Measurements from ENCODE around the gene CCL13.

CCL13 gene

DNA sequence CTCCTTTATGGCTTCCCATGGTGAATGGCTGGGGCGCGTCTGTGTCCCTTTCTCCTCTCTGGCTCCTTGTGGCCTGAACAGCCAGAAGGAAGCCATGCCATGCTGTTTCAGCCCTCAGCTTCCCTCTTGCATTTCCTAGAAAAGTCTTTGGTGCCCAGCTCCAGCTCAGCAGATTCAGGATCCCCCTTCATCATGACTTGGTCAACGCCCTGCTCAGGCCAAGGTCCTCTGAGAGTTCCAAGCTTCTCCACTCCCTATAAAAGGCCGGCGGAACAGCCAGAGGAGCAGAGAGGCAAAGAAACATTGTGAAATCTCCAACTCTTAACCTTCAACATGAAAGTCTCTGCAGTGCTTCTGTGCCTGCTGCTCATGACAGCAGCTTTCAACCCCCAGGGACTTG lies at the start of gene CCL13:
Gene CCL13, plus strand, starts transcription at position 287 of the 400 bp plus-strand sequence. Its CDS starts 47 bp downstream, at position 334.
- no peak for DNase-seq (ENCODE audit: low spot score)
- TF ChIP-seq, protein P1, sequence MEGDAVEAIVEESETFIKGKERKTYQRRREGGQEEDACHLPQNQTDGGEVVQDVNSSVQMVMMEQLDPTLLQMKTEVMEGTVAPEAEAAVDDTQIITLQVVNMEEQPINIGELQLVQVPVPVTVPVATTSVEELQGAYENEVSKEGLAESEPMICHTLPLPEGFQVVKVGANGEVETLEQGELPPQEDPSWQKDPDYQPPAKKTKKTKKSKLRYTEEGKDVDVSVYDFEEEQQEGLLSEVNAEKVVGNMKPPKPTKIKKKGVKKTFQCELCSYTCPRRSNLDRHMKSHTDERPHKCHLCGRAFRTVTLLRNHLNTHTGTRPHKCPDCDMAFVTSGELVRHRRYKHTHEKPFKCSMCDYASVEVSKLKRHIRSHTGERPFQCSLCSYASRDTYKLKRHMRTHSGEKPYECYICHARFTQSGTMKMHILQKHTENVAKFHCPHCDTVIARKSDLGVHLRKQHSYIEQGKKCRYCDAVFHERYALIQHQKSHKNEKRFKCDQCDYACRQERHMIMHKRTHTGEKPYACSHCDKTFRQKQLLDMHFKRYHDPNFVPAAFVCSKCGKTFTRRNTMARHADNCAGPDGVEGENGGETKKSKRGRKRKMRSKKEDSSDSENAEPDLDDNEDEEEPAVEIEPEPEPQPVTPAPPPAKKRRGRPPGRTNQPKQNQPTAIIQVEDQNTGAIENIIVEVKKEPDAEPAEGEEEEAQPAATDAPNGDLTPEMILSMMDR (IDR thresholded peaks at IDR 0.05; ENCODE audit: extremely low read depth, missing control alignments), result no peak

DNA sequence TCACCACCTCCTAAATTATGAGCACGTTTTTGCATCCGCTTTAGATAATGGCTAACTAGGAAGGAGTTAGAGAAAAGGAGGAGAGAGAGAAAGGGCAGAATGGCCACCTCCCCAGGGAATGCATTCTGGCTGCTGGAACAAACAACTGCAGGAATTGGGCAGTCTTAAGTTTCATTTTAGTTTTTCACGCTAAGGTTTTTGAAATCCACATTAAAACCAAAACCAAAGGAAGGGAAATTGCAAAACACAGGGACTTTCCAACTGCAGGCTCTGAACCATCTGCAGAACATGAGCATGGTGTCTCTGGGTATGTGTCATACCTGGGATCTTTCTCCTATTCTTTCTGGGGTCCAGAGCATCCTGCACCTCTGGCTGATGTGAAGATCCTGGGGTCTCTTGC lies 49.2 kb upstream of the CCL13 start:
- no peak for DNase-seq (ENCODE audit: low spot score)
- TF ChIP-seq, protein P1 (IDR thresholded peaks at IDR 0.05; ENCODE audit: extremely low read depth, missing control alignments), result no peak

- DNase-seq (ENCODE audit: low spot score), result no peak
- TF ChIP-seq, protein P1 (IDR thresholded peaks at IDR 0.05; ENCODE audit: extremely low read depth, missing control alignments), result no peak
Measured at GRCh38 chr17:34308371-34308770, 47.9 kb upstream of the CCL13 start.

GRCh38 chr17:34311291-34311690 lies 45.0 kb upstream of the CCL13 start:
- no peak for DNase-seq (ENCODE audit: low spot score)
- TF ChIP-seq, protein P1 (IDR thresholded peaks at IDR 0.05; ENCODE audit: extremely low read depth, missing control alignments), result no peak

GRCh38 chr17:34312080-34312479 lies 44.2 kb upstream of the CCL13 start:
- DNase-seq (ENCODE audit: low spot score), result no peak
- TF ChIP-seq, protein P1 (IDR thresholded peaks at IDR 0.05; ENCODE audit: extremely low read depth, missing control alignments), result no peak

GRCh38 chr17:34313164-34313563 lies 43.1 kb upstream of the CCL13 start:
- TF ChIP-seq, protein P1 (IDR thresholded peaks at IDR 0.05; ENCODE audit: extremely low read depth, missing control alignments), result no peak
- no peak for DNase-seq (ENCODE audit: low spot score)

GRCh38 chr17:34314279-34314678 lies 42.0 kb upstream of the CCL13 start:
- DNase-seq (ENCODE audit: low spot score), result no peak
- TF ChIP-seq, protein P1 (IDR thresholded peaks at IDR 0.05; ENCODE audit: extremely low read depth, missing control alignments), result no peak

Data from GM20000 (cell line).